ENCODE data around the gene TCF4.

DNA sequence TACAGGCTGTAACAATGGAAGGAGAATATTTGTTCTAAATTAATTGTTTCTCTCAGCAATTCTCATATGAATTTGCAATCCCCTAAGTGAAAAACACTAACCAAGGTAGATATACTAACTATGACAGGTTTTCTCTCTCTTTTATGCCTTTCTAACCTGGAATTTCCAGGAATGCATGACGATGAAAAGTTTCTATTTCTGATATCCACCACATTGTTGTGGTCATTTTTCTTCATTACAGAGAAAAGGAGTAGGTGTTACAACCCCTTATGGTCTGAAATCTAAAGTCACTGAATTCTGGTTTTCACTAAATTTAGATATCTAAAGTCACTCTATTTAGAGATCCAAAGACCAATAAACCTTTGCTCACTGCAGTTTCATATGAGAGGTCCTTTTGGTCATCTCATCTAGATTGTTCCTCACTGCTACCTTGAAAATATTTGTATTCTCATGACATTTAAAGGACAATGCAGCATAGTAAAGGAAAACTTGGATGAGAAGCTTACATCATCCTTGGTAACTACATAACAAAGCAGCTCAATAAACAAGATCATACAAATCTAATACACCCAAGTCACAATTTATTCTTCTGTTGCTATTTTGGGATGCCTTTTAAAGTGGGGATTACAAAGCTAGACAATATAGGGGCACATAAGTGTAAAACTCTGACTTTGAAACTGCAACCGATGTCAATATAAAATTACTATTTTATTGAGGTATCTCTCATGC, 85.8 kb downstream of the TCF4 start:
- TF ChIP-seq ZNF10 (CRISPR knock-in tag; IDR thresholded peaks at IDR 0.05; ENCODE audit: borderline replicate concordance, low read depth) (no peak), SRF (IDR thresholded peaks at IDR 0.05; ENCODE audit: low read depth, low read length) (no peak), POLR2AphosphoS5 (IDR thresholded peaks at IDR 0.05; ENCODE audit: low read depth, low read length) (no peak)
- TF ChIP-seq, protein P1, sequence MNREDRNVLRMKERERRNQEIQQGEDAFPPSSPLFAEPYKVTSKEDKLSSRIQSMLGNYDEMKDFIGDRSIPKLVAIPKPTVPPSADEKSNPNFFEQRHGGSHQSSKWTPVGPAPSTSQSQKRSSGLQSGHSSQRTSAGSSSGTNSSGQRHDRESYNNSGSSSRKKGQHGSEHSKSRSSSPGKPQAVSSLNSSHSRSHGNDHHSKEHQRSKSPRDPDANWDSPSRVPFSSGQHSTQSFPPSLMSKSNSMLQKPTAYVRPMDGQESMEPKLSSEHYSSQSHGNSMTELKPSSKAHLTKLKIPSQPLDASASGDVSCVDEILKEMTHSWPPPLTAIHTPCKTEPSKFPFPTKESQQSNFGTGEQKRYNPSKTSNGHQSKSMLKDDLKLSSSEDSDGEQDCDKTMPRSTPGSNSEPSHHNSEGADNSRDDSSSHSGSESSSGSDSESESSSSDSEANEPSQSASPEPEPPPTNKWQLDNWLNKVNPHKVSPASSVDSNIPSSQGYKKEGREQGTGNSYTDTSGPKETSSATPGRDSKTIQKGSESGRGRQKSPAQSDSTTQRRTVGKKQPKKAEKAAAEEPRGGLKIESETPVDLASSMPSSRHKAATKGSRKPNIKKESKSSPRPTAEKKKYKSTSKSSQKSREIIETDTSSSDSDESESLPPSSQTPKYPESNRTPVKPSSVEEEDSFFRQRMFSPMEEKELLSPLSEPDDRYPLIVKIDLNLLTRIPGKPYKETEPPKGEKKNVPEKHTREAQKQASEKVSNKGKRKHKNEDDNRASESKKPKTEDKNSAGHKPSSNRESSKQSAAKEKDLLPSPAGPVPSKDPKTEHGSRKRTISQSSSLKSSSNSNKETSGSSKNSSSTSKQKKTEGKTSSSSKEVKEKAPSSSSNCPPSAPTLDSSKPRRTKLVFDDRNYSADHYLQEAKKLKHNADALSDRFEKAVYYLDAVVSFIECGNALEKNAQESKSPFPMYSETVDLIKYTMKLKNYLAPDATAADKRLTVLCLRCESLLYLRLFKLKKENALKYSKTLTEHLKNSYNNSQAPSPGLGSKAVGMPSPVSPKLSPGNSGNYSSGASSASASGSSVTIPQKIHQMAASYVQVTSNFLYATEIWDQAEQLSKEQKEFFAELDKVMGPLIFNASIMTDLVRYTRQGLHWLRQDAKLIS (CRISPR knock-in tag; IDR thresholded peaks at IDR 0.05): no peak

Measured in HepG2 (cell line).